Breast epithelium (tissue), 4 donors: ENCODE results near the gene RBM8A. TPM values are rescaled to one million over a fixed set of nuclear protein-coding genes. Genes with fewer than 3 reads are reported as not detected.
A peak's percentile ranks its signal among the peaks of the same experiment; 100 is the strongest.

Experiments used
- DNase-seq, 2 donors: peaks; one replicate each; pipeline ENCODE4 v3.0.0-alpha.2; 2019; ENCODE audit warnings: low spot score in 2 of 2
- H3K27ac ChIP-seq, 2 donors: fragments of 200-600 bp; sonication (generic) in 1 of 2; one replicate each; pipeline ENCODE4 v1.5.1; 2016 to 2019; ENCODE audit warnings: mild to moderate bottlenecking in 1 of 2
- H3K27me3 ChIP-seq, 2 donors: fragments of 200-600 bp; sonication (generic) in 1 of 2; one replicate each; pipeline versions ENCODE4 v1.5.1 to v1.6.0; 2017 to 2019; ENCODE audit warnings: control low read depth in 1 of 2, mild to moderate bottlenecking in 1 of 2
- H3K36me3 ChIP-seq: fragments of 200-600 bp; one replicate; pipeline ENCODE4 v1.5.1; 2019
- H3K4me1 ChIP-seq, 2 donors: fragments of 200-600 bp; sonication (generic); one replicate each; pipeline ENCODE4 v1.5.1; 2016 to 2019; ENCODE audit warnings: control low read depth in 1 of 2
- H3K4me3 ChIP-seq, 3 donors: fragments of 200-600 bp; sonication (generic); 1 replicate in 2 of 3; 2 replicates in 1 of 3; pipeline ENCODE4 v1.5.1; 2016 to 2019; ENCODE audit warnings: mild to moderate bottlenecking in 3 of 3, moderate library complexity in 2 of 3
- H3K9me3 ChIP-seq, 2 donors: fragments of 200-600 bp; sonication (generic) in 1 of 2; one replicate each; pipeline ENCODE4 v1.5.1; 2016 to 2019; ENCODE audit warnings: control low read depth in 1 of 2
- CTCF ChIP-seq, 3 donors: fragments of 450-650 bp; IDR thresholded peaks; one replicate each; pipeline ENCODE4 v1.5.1; 2016 to 2017; ENCODE audit warnings: antibody characterized with exemption in 3 of 3, mild to moderate bottlenecking in 3 of 3, moderate library complexity in 3 of 3
- POLR2A ChIP-seq: fragments of 450-650 bp; IDR thresholded peaks from one replicate; pipeline ENCODE4 v1.6.1; 2016; ENCODE audit warnings: antibody characterized with exemption, mild to moderate bottlenecking, moderate library complexity
- POLR2AphosphoS5 ChIP-seq, 3 donors: sonication (generic); formaldehyde crosslinking; IDR thresholded peaks; one replicate each; pipeline ENCODE4 v1.6.1; 2017; ENCODE audit warnings: antibody characterized with exemption in 3 of 3
- intact Hi-C: fragments of 100-400 bp; cut with DNase I; formaldehyde crosslinking; loops from one replicate; pipeline ENCODE4 v1.15.1; 2023; ENCODE audit warnings: low total_unique reads
- total RNA-seq, 3 donors: library from RNA; depleted of rRNA; stranded (reverse); fragments of >200 nt; gene quantifications; one replicate each; pipeline ENCODE4 v1.1.0, GENCODE V29; 2016

The RBM8A gene
- total RNA-seq, 3 donors from 2014 or later: 115 to 137 (median 128) TPM

- TF ChIP-seq POLR2A: no peak
- no peak for TF ChIP-seq CTCF (IDR thresholded peaks at IDR 0.05)
- no peak for TF ChIP-seq POLR2AphosphoS5 (IDR thresholded peaks at IDR 0.05)
- Histone ChIP-seq H3K36me3 (no peaks in the 10 kb centered on the region), H3K27me3 (no peaks in the 10 kb centered on the region), H3K27ac (no peak overlapping the region), H3K9me3 (no peaks in the 10 kb centered on the region), H3K4me3 (no peak overlapping the region), H3K4me1 (peaks cover 0 to 3% of the 10 kb centered on the region in 2 donors)
- intact Hi-C loops: no loop called here
- DNase-seq: no peak
These were observed 49.3 kb downstream of the RBM8A start for GRCh38 chr1:145877923-145878486.

- Histone ChIP-seq H3K27ac (no peak overlapping the region), H3K9me3 (no peaks in the 10 kb centered on the region), H3K4me1 (peaks cover 0 to 8% of the 10 kb centered on the region in 2 donors), H3K36me3 (no peaks in the 10 kb centered on the region), H3K4me3 (no peak overlapping the region), H3K27me3 (no peaks in the 10 kb centered on the region)
- TF ChIP-seq POLR2AphosphoS5 (IDR thresholded peaks at IDR 0.05) (no peak), CTCF (IDR thresholded peaks at IDR 0.05) (no peak), POLR2A (no peak)
- no peak for DNase-seq
- intact Hi-C loops: no loop called here
These were observed 52.6 kb downstream of the RBM8A start for GRCh38 chr1:145874646-145875045.

GRCh38 chr1:145871994-145872924 lies 55.0 kb downstream of the RBM8A start:
- Histone ChIP-seq H3K36me3 (no peaks in the 10 kb centered on the region), H3K9me3 (no peaks in the 10 kb centered on the region), H3K27ac (peak overlapping the region; percentile 79 to 91), H3K4me3 (peak overlapping the region; percentile 52 to 73 (median 53)), H3K27me3 (no peaks in the 10 kb centered on the region), H3K4me1 (peaks cover 0 to 8% of the 10 kb centered on the region in 2 donors)
- DNase-seq: peak in 1 of 2 donors; percentile 62
- intact Hi-C loops: no loop called here
- TF ChIP-seq POLR2AphosphoS5 (IDR thresholded peaks at IDR 0.05) (peak in 2 of 3 donors; percentile 10 to 21), POLR2A (no peak), CTCF (IDR thresholded peaks at IDR 0.05) (no peak)

Other genes starting within 250 kb of the RBM8A start
- gene PDZK1, start 220.1 kb downstream of the RBM8A start, total RNA-seq: 10 to 100 TPM in 2 of 3 donors, under 1 TPM in 1; 0.64 to 51.8 (median 25.2) TPM
- gene CD160, start 208.0 kb downstream of the RBM8A start, total RNA-seq: under 1 TPM in 2 of 3 donors, not detected in 1; 0.59 to 0.98 TPM
- 10 to 100 TPM; 24.3 to 28.2 (median 26.1) TPM for gene RNF115, start 103.4 kb downstream of the RBM8A start, total RNA-seq
- 10 to 100 TPM; 40.5 to 50.3 (median 40.6) TPM for gene POLR3C, start 103.3 kb downstream of the RBM8A start, total RNA-seq
- gene NUDT17, start 81.9 kb downstream of the RBM8A start, total RNA-seq: 1 to 10 TPM; 2.5 to 4.0 (median 3.3) TPM
- gene PIAS3, start 68.4 kb downstream of the RBM8A start, total RNA-seq: 10 to 100 TPM; 14.1 to 53.3 (median 31.8) TPM
- gene ANKRD35, start 41.6 kb downstream of the RBM8A start, total RNA-seq: 10 to 100 TPM in 1 of 3 donors, 1 to 10 TPM in 2; 6.4 to 10.2 (median 7.0) TPM
- gene ITGA10, start 17.4 kb downstream of the RBM8A start, total RNA-seq: 10 to 100 TPM in 2 of 3 donors, 1 to 10 TPM in 1; 3.2 to 74.9 (median 30.2) TPM
- gene PEX11B, start 8.8 kb downstream of the RBM8A start, total RNA-seq: 10 to 100 TPM; 20.3 to 40.1 (median 22.0) TPM
- 10 to 100 TPM; 18.1 to 28.5 (median 21.8) TPM for gene LIX1L, start 30.5 kb upstream of the RBM8A start, total RNA-seq
- gene ANKRD34A, start 37.1 kb upstream of the RBM8A start, total RNA-seq: under 1 TPM; 0.16 to 0.98 (median 0.59) TPM
- 10 to 100 TPM; 18.0 to 32.8 (median 18.1) TPM for gene POLR3GL, start 37.2 kb upstream of the RBM8A start, total RNA-seq
- 1,000 to 10,000 TPM; 2,506 to 3,955 (median 3,543) TPM for gene TXNIP, start 69.1 kb upstream of the RBM8A start, total RNA-seq
- not detected for gene HJV, start 94.3 kb upstream of the RBM8A start, total RNA-seq
- gene NBPF10, start 217.3 kb upstream of the RBM8A start, total RNA-seq: 1 to 10 TPM; 1.3 to 3.6 (median 3.4) TPM